K562 (cell line): Measurements from ENCODE around the gene ERC2. TPM values are rescaled to one million over a fixed set of nuclear protein-coding genes. Genes with fewer than 3 reads are reported as not detected.
"Not testable (repeated sequence)": the region's sequence is repeated elsewhere in the genome, so short reads cannot be mapped to it uniquely, and the experiment has no call there.

Experiments
- ATAC-seq: fragments of 200-7000 bp; cut with Tn5 transposase; 3 replicates; pipeline ENCODE4 v1.9.1; 2020; ENCODE audit warnings: moderate library complexity
- BruUV-seq: library from RNA; stranded (reverse); fragments of 400-500 nt; replicated peaks from 2 replicates; lab custom pipeline; 2021; lab: Mats Ljungman, UMichigan
- CTCF ChIA-PET: fragments of 300-600 bp; formaldehyde crosslinking; extraction: SDS; loops from one replicate; lab custom pipeline; 2021; ENCODE audit warnings: low intra/inter-chr PET ratio; lab: Yijun Ruan, JAX
- POLR2A ChIA-PET: fragments of 300-600, 350-650 bp; sonication (Branson Sonifier 250); formaldehyde crosslinking; extraction: SDS; loops from one replicate; lab custom pipeline; 2021; ENCODE audit warnings: antibody characterized with exemption, inconsistent platforms; lab: Yijun Ruan, JAX
- DNase-seq, 4 experiments: peaks; one replicate each; pipeline versions ENCODE4 v3.0.0 to v3.0.0-alpha.2; 2011 to 2018; ENCODE audit warnings: low spot score in 3 of 4, mixed read lengths in 3 of 4; ENCODE audit errors: extremely low read depth in 1 of 4
- FAIRE-seq: peaks from 2 replicates; lab custom pipeline; 2011; peaks lifted over from hg19 to GRCh38; lab: Jason Lieb, UNC
- H2AFZ ChIP-seq: 2 replicates; pipeline ENCODE4 v1.6.0; 2011; ENCODE audit warnings: low read depth, low read length, control low read depth, inconsistent platforms
- H3K27ac ChIP-seq: fragments of 200-600 bp; 3 replicates; pipeline ENCODE4 v1.8.0; 2011; ENCODE audit warnings: low read depth, mild to moderate bottlenecking, control low read depth, inconsistent platforms, low read length, moderate library complexity, mixed read lengths; ENCODE audit errors: extremely low read depth
- H3K27me3 ChIP-seq, 2 experiments: fragments of 300-600 bp in 1 of 2; 2 replicates in 1 of 2; 3 replicates in 1 of 2; pipeline versions ENCODE4 v1.6.0 to v1.8.0; 2011; ENCODE audit warnings: inconsistent platforms in 2 of 2, low read length in 2 of 2, mild to moderate bottlenecking in 1 of 2, mixed read lengths in 1 of 2, moderate library complexity in 1 of 2; ENCODE audit not compliant: control insufficient read depth in 2 of 2, insufficient read depth in 2 of 2
- H3K36me3 ChIP-seq: fragments of 300-600 bp; 3 replicates; pipeline ENCODE4 v1.8.0; 2011; ENCODE audit warnings: mild to moderate bottlenecking, low read length, inconsistent platforms; ENCODE audit not compliant: control insufficient read depth, insufficient read depth
- H3K4me1 ChIP-seq, 2 experiments: fragments of 200-600 bp in 1 of 2; replicated peaks in 1 of 2; 2 replicates in 1 of 2; 3 replicates in 1 of 2; pipeline versions ENCODE4 v1.5.1 to v1.8.0; 2011; ENCODE audit warnings: inconsistent platforms in 2 of 2, low read length in 2 of 2, mild to moderate bottlenecking in 1 of 2, mixed read lengths in 1 of 2, moderate library complexity in 1 of 2; ENCODE audit not compliant: control insufficient read depth in 2 of 2, insufficient read depth in 2 of 2
- H3K4me2 ChIP-seq: 2 replicates; pipeline ENCODE4 v1.6.1; 2011; ENCODE audit warnings: low read length, control low read depth, inconsistent platforms, mixed read lengths; ENCODE audit not compliant: insufficient read depth
- H3K4me3 ChIP-seq: fragments of 200-600 bp; sonication (generic), shearing (Covaris generic); 2 replicates; pipeline ENCODE4 v1.5.1; 2016; ENCODE audit warnings: control low read depth, inconsistent platforms
- H3K79me2 ChIP-seq: fragments of 200-600 bp; 3 replicates; pipeline ENCODE4 v1.8.0; 2011; ENCODE audit warnings: low read length, inconsistent platforms; ENCODE audit not compliant: control insufficient read depth, insufficient read depth
- H3K9ac ChIP-seq, 2 experiments: 2 replicates each; pipeline versions ENCODE4 v1.6.0 to v1.6.1; 2011; ENCODE audit warnings: low read depth in 2 of 2, low read length in 2 of 2, control low read depth in 1 of 2, inconsistent platforms in 1 of 2, mild to moderate bottlenecking in 1 of 2, mixed read lengths in 1 of 2; ENCODE audit not compliant: insufficient read depth in 1 of 2
- H3K9me1 ChIP-seq: one replicate; pipeline ENCODE4 v1.6.0; 2011; ENCODE audit warnings: inconsistent platforms, mild to moderate bottlenecking, low read length, moderate library complexity; ENCODE audit not compliant: control insufficient read depth, insufficient read depth
- H3K9me3 ChIP-seq: replicated peaks from 2 replicates; pipeline ENCODE4 v1.5.1; 2011; ENCODE audit warnings: low read depth, low read length, inconsistent platforms; ENCODE audit not compliant: control insufficient read depth, insufficient read depth
- H4K20me1 ChIP-seq: replicated peaks from 2 replicates; pipeline ENCODE4 v1.6.1; 2011; ENCODE audit warnings: low read length, inconsistent platforms, mixed read lengths; ENCODE audit not compliant: control insufficient read depth, insufficient read depth
- CHD2 ChIP-seq: IDR thresholded peaks from 2 replicates; pipeline ENCODE4 v1.6.1; 2011; ENCODE audit warnings: low read depth, low read length
- HCFC1 ChIP-seq: IDR thresholded peaks from 2 replicates; pipeline ENCODE4 v1.6.1; 2012; ENCODE audit warnings: low read depth, low read length, improper control_type of control experiment
- RAD21 ChIP-seq, 2 experiments: fragments of 250-450 bp in 1 of 2; fragments of 450-650 bp in 1 of 2; sonication (Bioruptor Pico) in 1 of 2; formaldehyde crosslinking in 1 of 2; IDR thresholded peaks in 1 of 2; conservative IDR thresholded peaks in 1 of 2; 2 replicates each; pipeline versions ENCODE4 v1.4.0 to v1.8.0; 2020 to 2022; ENCODE audit warnings: mild to moderate bottlenecking in 2 of 2, moderate library complexity in 1 of 2
- WGBS: fragments of 100-300 bp; shearing (Covaris generic); methylation state at CpG from one replicate; pipeline ENCODE4 v1.1.6; 2016; ENCODE audit warnings: low coverage, mixed read lengths; ENCODE audit not compliant: insufficient coverage; ENCODE audit errors: missing lambda C conversion rate; 5-methylcytosine and 5-hydroxymethylcytosine counted together
- in situ Hi-C: fragments of 300-500 bp; cut with MboI; formaldehyde crosslinking; loops from 4 replicates; pipeline ENCODE4 v1.15.0; 2018; ENCODE audit warnings: inconsistent platforms, mixed read lengths
- intact Hi-C: fragments of 100-400 bp; cut with micrococcal nuclease; formaldehyde crosslinking; loops from 2 replicates; pipeline ENCODE4 v1.14.2; 2022
- polyA plus RNA-seq, 8 experiments: library from polyadenylated mRNA; depleted of rRNA in 4 of 8; stranded (reverse) in 5 of 8; unstranded in 3 of 8; fragments of >200 nt; fragmentation: Nextera tagmentation in 2 of 8; fragmentation: Illumina TruSeq in 1 of 8; extraction: Ambion mirVana in 2 of 8; extraction: Trizol in 1 of 8; gene quantifications; 2 replicates each; pipeline versions ENCODE4 v1.2.1 to v1.2.3, GENCODE V29; 2011 to 2014; ENCODE audit warnings: inconsistent platforms in 1 of 8, missing spikeins in 1 of 8
- total RNA-seq, 7 experiments: library from RNA; depleted of rRNA in 6 of 7; stranded (reverse); fragments of >200 nt in 6 of 7; fragmentation: Illumina TruSeq in 2 of 7; extraction: Trizol in 2 of 7; gene quantifications; 2 replicates each; pipeline versions ENCODE4 v1.2.1 to v1.2.3, GENCODE V29; 2011 to 2021; ENCODE audit warnings: low replicate concordance in 1 of 7
- TF ChIP-seq, protein P1 (sequence below): fragments of 450-650 bp; formaldehyde crosslinking; IDR thresholded peaks from 2 replicates; pipeline ENCODE4 v1.4.0; 2020; ENCODE audit warnings: mild to moderate bottlenecking

The ERC2 gene
- total and polyA plus RNA-seq, 9 of the 15 experiments (the other 6 are each of a cell fraction or from before 2014, with no cell fraction given): 0.04 to 0.18 (median 0.07) TPM; not detected in 2

DNA sequence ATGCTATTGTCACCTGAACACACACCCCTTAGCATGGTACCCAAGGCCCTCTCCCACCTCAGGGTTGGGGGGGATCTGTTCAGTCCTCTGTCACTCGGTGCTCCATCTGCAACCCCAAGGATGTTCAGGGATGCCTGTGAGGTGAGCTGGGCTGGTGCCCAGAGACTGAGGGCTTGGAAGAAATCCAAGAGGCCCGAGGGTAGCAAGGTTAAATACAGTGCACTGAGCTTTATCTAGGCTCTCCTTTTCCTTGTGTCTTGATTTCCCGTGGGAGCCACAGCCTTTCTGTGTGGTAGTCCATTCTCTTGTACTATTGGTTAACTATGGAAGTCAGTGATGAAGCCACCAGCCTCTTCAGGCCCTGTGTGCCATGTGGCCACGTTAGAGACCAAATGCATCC, 962.5 kb downstream of the ERC2 start (continued):
- TF ChIP-seq, protein P1, sequence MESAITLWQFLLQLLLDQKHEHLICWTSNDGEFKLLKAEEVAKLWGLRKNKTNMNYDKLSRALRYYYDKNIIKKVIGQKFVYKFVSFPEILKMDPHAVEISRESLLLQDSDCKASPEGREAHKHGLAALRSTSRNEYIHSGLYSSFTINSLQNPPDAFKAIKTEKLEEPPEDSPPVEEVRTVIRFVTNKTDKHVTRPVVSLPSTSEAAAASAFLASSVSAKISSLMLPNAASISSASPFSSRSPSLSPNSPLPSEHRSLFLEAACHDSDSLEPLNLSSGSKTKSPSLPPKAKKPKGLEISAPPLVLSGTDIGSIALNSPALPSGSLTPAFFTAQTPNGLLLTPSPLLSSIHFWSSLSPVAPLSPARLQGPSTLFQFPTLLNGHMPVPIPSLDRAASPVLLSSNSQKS (CRISPR knock-in tag): no peak

DNA sequence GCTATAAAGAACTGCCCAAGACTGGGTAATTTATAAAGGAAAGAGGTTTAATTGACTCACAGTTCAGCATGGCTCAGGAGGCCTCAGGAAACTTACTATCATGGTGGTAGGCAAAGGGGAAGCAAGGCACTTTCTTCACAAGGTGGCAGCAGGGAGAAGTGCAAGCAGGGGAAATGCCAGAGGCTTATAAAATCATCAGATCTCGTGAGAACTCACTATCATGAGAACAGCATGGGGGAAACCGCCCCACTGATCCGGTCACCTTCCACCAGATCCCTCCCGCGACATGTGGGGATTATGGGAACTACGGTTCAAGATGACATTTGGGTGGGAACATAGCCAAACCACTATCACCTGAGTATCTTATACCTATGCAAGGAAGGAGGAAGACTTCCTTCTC, 963.2 kb downstream of the ERC2 start:
- H2AFZ ChIP-seq: not testable (repeated sequence)

DNA sequence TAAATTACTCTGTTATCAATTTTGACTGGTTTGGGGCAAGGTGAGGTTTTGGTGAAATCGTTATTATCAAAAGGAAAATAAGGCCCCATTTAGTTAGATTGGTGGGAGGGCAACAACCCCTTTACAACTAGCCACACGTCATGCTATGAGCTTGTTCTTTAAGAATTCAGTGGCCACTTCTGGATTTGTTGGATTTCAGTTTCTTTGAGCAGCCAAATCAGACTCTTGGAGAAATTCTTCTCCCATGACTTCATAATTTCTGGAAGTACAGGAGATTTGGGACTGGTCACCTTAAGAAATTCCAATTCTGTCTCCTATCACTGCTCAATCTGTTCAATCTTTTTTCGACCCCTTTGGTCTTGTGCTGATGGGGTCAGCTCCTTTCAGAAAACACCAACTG, 966.4 kb downstream of the ERC2 start:
- CTCF ChIA-PET: no interaction called here
- FAIRE-seq (no peak), ATAC-seq (no peak), DNase-seq (no peak)
- BruUV-seq: no TSS peak
- H3K4me2 ChIP-seq: no peak overlapping the region
- in situ Hi-C loops (no loop called here), intact Hi-C loops (no loop called here)
- H3K4me1 ChIP-seq: no peaks in the 10 kb centered on the region
- H3K9me1 ChIP-seq: no peaks in the 10 kb centered on the region
- no peaks in the 10 kb centered on the region; a peak in 1 of 5 replicates for H3K27me3 ChIP-seq
- H3K9me3 ChIP-seq: no peaks in the 10 kb centered on the region
- no peak for TF ChIP-seq HCFC1
- H4K20me1 ChIP-seq: no peaks in the 10 kb centered on the region
- no peak overlapping the region for H3K9ac ChIP-seq
- H3K36me3 ChIP-seq: no peaks in the 10 kb centered on the region
- no peak overlapping the region for H3K4me3 ChIP-seq
- H2AFZ ChIP-seq: no peak overlapping the region
- H3K79me2 ChIP-seq: no peaks in the 10 kb centered on the region
- H3K27ac ChIP-seq: no peak overlapping the region
- POLR2A ChIA-PET: no interaction called here
- 4% methylated on average over 3 of the region's 3 CpGs for WGBS

More for the DNA sequence above, 963.2 kb downstream of the ERC2 start:
- BruUV-seq, H3K9me3 ChIP-seq, H3K27me3 ChIP-seq, H3K27ac ChIP-seq, H3K4me1 ChIP-seq, H3K36me3 ChIP-seq, intact Hi-C loops, ATAC-seq, in situ Hi-C loops, CTCF ChIA-PET, POLR2A ChIA-PET, FAIRE-seq, DNase-seq, H3K4me2 ChIP-seq, H3K9ac ChIP-seq, H4K20me1 ChIP-seq, H3K9me1 ChIP-seq, H3K4me3 ChIP-seq, H3K79me2 ChIP-seq: not testable (repeated sequence)
- 3% methylated on average over 6 of the region's 6 CpGs for WGBS
- TF ChIP-seq RAD21 (CRISPR knock-in tag; conservative IDR thresholded peaks at IDR 0.05 in 1 of 2, IDR thresholded peaks at IDR 0.05 in 1 of 2) (peak in 1 of 2 experiments; percentile 15; a peak in 1 of 4 replicates), CHD2 (peak; percentile 38; the same call in 1 of the 2 replicates)
